ENCODE data around the gene NT5C3A. TPM values are rescaled to one million over a fixed set of nuclear protein-coding genes. Genes with fewer than 3 reads are reported as not detected.

The NT5C3A gene
- total RNA-seq, 3 donors from 2014 or later (not counting 1 experiment from before 2014, with no cell fraction given) = 33.7 to 49.8 (median 49.5) TPM

DNA sequence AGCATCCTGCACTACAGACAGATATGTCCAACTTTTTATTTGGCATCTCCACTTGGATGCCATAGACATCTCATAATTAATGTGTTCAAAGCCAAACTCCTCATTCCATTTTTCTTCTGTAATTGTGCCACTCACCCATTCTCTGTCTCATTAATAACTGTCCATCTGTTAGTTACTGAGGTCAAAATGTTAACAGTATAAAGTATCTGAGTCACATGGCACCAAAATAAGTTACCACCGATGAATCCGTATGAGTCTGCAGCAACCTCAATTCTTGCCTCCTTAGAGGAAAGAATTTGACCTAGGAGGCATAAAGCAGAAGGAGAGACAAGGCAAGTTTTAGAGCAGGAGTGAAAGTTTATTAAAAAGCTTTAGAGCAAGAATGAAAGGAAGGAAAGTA is 16.5 kb upstream of the NT5C3A start:
- intact Hi-C loops (cut with micrococcal nuclease) = no loop called here
- no peaks in the 10 kb centered on the region for H3K9me3 ChIP-seq (ENCODE audit: control insufficient read depth, insufficient read depth, low read length)
- no peak for ATAC-seq
- H3K27me3 Mint-ChIP-seq (ENCODE audit: low read depth in 2 of 2) = peaks cover 9 to 50% of the 10 kb centered on the region in 2 donors
- H3K4me3 Mint-ChIP-seq = no peak overlapping the region
- TF ChIP-seq, protein P1, sequence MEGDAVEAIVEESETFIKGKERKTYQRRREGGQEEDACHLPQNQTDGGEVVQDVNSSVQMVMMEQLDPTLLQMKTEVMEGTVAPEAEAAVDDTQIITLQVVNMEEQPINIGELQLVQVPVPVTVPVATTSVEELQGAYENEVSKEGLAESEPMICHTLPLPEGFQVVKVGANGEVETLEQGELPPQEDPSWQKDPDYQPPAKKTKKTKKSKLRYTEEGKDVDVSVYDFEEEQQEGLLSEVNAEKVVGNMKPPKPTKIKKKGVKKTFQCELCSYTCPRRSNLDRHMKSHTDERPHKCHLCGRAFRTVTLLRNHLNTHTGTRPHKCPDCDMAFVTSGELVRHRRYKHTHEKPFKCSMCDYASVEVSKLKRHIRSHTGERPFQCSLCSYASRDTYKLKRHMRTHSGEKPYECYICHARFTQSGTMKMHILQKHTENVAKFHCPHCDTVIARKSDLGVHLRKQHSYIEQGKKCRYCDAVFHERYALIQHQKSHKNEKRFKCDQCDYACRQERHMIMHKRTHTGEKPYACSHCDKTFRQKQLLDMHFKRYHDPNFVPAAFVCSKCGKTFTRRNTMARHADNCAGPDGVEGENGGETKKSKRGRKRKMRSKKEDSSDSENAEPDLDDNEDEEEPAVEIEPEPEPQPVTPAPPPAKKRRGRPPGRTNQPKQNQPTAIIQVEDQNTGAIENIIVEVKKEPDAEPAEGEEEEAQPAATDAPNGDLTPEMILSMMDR (IDR thresholded peaks at IDR 0.05) = no peak
- H3K36me3 ChIP-seq (ENCODE audit: control insufficient read depth, insufficient read depth, low read length) = no peaks in the 10 kb centered on the region
- no peak overlapping the region for H3K27ac ChIP-seq (ENCODE audit: low read length)
- H3K4me1 Mint-ChIP-seq = peaks cover 10 to 11% of the 10 kb centered on the region in 2 donors
- no peak overlapping the region for H3K4me3 ChIP-seq (ENCODE audit: low read length)
- WGBS (ENCODE audit: insufficient coverage) = 95% methylated on average over 2 of the region's 2 CpGs
- no peaks in the 10 kb centered on the region for H3K27me3 ChIP-seq (ENCODE audit: control insufficient read depth, insufficient read depth, low read length)
- H3K36me3 Mint-ChIP-seq = no peaks in the 10 kb centered on the region
- H3K4me1 ChIP-seq (ENCODE audit: control insufficient read depth, insufficient read depth, low read length) = peaks cover 8% of the 10 kb centered on the region
- H3K27ac Mint-ChIP-seq = no peak overlapping the region
- no peaks in the 10 kb centered on the region for H3K9me3 Mint-ChIP-seq
- no peak for DNase-seq

GRCh38 chr7:33076737-33077136 is 14.2 kb upstream of the NT5C3A start:
- Mint-ChIP-seq H3K4me3 (no peak overlapping the region), H3K27me3 (ENCODE audit: low read depth in 2 of 2) (peaks cover 22 to 60% of the 10 kb centered on the region in 2 donors), H3K36me3 (no peaks in the 10 kb centered on the region), H3K9me3 (no peaks in the 10 kb centered on the region), H3K27ac (no peak overlapping the region), H3K4me1 (peaks cover 10 to 11% of the 10 kb centered on the region in 2 donors)
- Histone ChIP-seq H3K27ac (ENCODE audit: low read length) (no peak overlapping the region), H3K36me3 (ENCODE audit: control insufficient read depth, insufficient read depth, low read length) (no peaks in the 10 kb centered on the region), H3K27me3 (ENCODE audit: control insufficient read depth, insufficient read depth, low read length) (no peaks in the 10 kb centered on the region), H3K4me3 (ENCODE audit: low read length) (no peak overlapping the region), H3K9me3 (ENCODE audit: control insufficient read depth, insufficient read depth, low read length) (no peaks in the 10 kb centered on the region), H3K4me1 (ENCODE audit: control insufficient read depth, insufficient read depth, low read length) (peaks cover 8% of the 10 kb centered on the region)
- no peak for ATAC-seq
- TF ChIP-seq, protein P1 (IDR thresholded peaks at IDR 0.05) = no peak
- 15% methylated on average over 3 of the region's 3 CpGs for WGBS (ENCODE audit: insufficient coverage)
- intact Hi-C loops (cut with micrococcal nuclease) = no loop called here
- DNase-seq = no peak

GRCh38 chr7:33075818-33076518 is 13.4 kb upstream of the NT5C3A start:
- Histone ChIP-seq H3K27me3 (ENCODE audit: control insufficient read depth, insufficient read depth, low read length) (no peaks in the 10 kb centered on the region), H3K4me3 (ENCODE audit: low read length) (no peak overlapping the region), H3K27ac (ENCODE audit: low read length) (no peak overlapping the region), H3K36me3 (ENCODE audit: control insufficient read depth, insufficient read depth, low read length) (no peaks in the 10 kb centered on the region), H3K9me3 (ENCODE audit: control insufficient read depth, insufficient read depth, low read length) (no peaks in the 10 kb centered on the region), H3K4me1 (ENCODE audit: control insufficient read depth, insufficient read depth, low read length) (peaks cover 8% of the 10 kb centered on the region)
- no peak for DNase-seq
- H3K36me3 Mint-ChIP-seq = no peaks in the 10 kb centered on the region
- TF ChIP-seq, protein P1 (IDR thresholded peaks at IDR 0.05) = no peak
- no peak overlapping the region for H3K4me3 Mint-ChIP-seq
- H3K9me3 Mint-ChIP-seq = no peaks in the 10 kb centered on the region
- ATAC-seq = no peak
- H3K27ac Mint-ChIP-seq = no peak overlapping the region
- intact Hi-C loops (cut with micrococcal nuclease) = no loop called here
- peaks cover 23 to 60% of the 10 kb centered on the region in 2 donors for H3K27me3 Mint-ChIP-seq (ENCODE audit: low read depth in 2 of 2)
- peaks cover 10 to 11% of the 10 kb centered on the region in 2 donors for H3K4me1 Mint-ChIP-seq
- WGBS (ENCODE audit: insufficient coverage) = 89% methylated on average over 3 of the region's 3 CpGs

GRCh38 chr7:33073243-33073642 is 10.7 kb upstream of the NT5C3A start:
- H3K9me3 Mint-ChIP-seq = no peaks in the 10 kb centered on the region
- peaks cover 17 to 59% of the 10 kb centered on the region in 2 donors for H3K27me3 Mint-ChIP-seq (ENCODE audit: low read depth in 2 of 2)
- DNase-seq (no peak), ATAC-seq (no peak)
- H3K36me3 ChIP-seq (ENCODE audit: control insufficient read depth, insufficient read depth, low read length) = no peaks in the 10 kb centered on the region
- TF ChIP-seq, protein P1 (IDR thresholded peaks at IDR 0.05) = no peak
- no peak overlapping the region for H3K4me3 Mint-ChIP-seq
- H3K36me3 Mint-ChIP-seq = no peaks in the 10 kb centered on the region
- no peaks in the 10 kb centered on the region for H3K27me3 ChIP-seq (ENCODE audit: control insufficient read depth, insufficient read depth, low read length)
- no peak overlapping the region for H3K27ac Mint-ChIP-seq
- peaks cover 10 to 11% of the 10 kb centered on the region in 2 donors for H3K4me1 Mint-ChIP-seq
- peaks cover 8% of the 10 kb centered on the region for H3K4me1 ChIP-seq (ENCODE audit: control insufficient read depth, insufficient read depth, low read length)
- 95% methylated on average over 4 of the region's 4 CpGs for WGBS (ENCODE audit: insufficient coverage)
- no peak overlapping the region for H3K4me3 ChIP-seq (ENCODE audit: low read length)
- peaks cover 8% of the 10 kb centered on the region for H3K9me3 ChIP-seq (ENCODE audit: control insufficient read depth, insufficient read depth, low read length)
- H3K27ac ChIP-seq (ENCODE audit: low read length) = no peak overlapping the region
- intact Hi-C loops (cut with micrococcal nuclease) = no loop called here
